Hepatic stellate cell (primary cell): ENCODE measurements around the gene DYNLT4.
"Not testable (repeated sequence)": the region's sequence is repeated elsewhere in the genome, so short reads cannot be mapped to it uniquely, and the experiment has no call there.

Experiments used
- DNase-seq: peaks from one replicate; pipeline ENCODE4 v3.0.0; 2011; ENCODE audit warnings: low spot score

DYNLT4 gene

GRCh38 chr1:44806704-44807363 is at the start of gene DYNLT4:
DYNLT4 (minus strand) TSS chr1:44807351; CDS start chr1:44806668, 683 bp downstream.
- DNase-seq: no peak

- DNase-seq: no peak
These were observed 48.6 kb upstream of the DYNLT4 start for GRCh38 chr1:44855742-44856141.

GRCh38 chr1:44854970-44855369 is 47.8 kb upstream of the DYNLT4 start:
- DNase-seq: no peak

GRCh38 chr1:44853201-44853600 is 46.0 kb upstream of the DYNLT4 start:
- no peak for DNase-seq

- DNase-seq: no peak
These were observed 44.2 kb upstream of the DYNLT4 start for GRCh38 chr1:44851308-44851707.

GRCh38 chr1:44849575-44850132 is 42.5 kb upstream of the DYNLT4 start:
- no peak for DNase-seq

GRCh38 chr1:44848456-44849181 is 41.5 kb upstream of the DYNLT4 start:
- no peak for DNase-seq

GRCh38 chr1:44847845-44848244 is 40.7 kb upstream of the DYNLT4 start:
- DNase-seq: no peak

GRCh38 chr1:44846985-44847384 is 39.8 kb upstream of the DYNLT4 start:
- no peak for DNase-seq

- peak; percentile 87 for DNase-seq
These were observed 35.9 kb upstream of the DYNLT4 start, which contains the start of gene PTCH2 for GRCh38 chr1:44842862-44843655. PTCH2 (minus strand) TSS chr1:44843253; CDS start chr1:44842932, 321 bp downstream.

- no peak for DNase-seq
These were observed 35.3 kb upstream of the DYNLT4 start for GRCh38 chr1:44842486-44842861.

GRCh38 chr1:44839576-44839975 is 32.4 kb upstream of the DYNLT4 start:
- DNase-seq: no peak

GRCh38 chr1:44838294-44838693 is 31.1 kb upstream of the DYNLT4 start:
- not testable (repeated sequence) for DNase-seq

- DNase-seq: peak; percentile 79
These were observed 28.9 kb upstream of the DYNLT4 start for GRCh38 chr1:44835738-44836675.

- no peak for DNase-seq
These were observed 27.2 kb upstream of the DYNLT4 start for GRCh38 chr1:44834328-44834727.

GRCh38 chr1:44832056-44832705 is 25.0 kb upstream of the DYNLT4 start:
- no peak for DNase-seq

- no peak for DNase-seq
These were observed 24.4 kb upstream of the DYNLT4 start for GRCh38 chr1:44831516-44831915.

- no peak for DNase-seq
These were observed 23.8 kb upstream of the DYNLT4 start for GRCh38 chr1:44830900-44831304.

GRCh38 chr1:44829506-44830384 is 22.6 kb upstream of the DYNLT4 start:
- no peak for DNase-seq
